Stimulated activated naive B cell treated with anti-CD40 and anti-IgM and Interleukin-4, amounts not matched to agents 10 μg/mL and 1 μg/mL and 100 μg/mL, for 72 hours (primary cell): ENCODE measurements around the gene KRTAP5-2.
"Not testable (repeated sequence)": the region's sequence is repeated elsewhere in the genome, so short reads cannot be mapped to it uniquely, and the experiment has no call there.

ENCODE experiments used
- ATAC-seq, 2 donors: fragments of 150-1000 bp; cut with Tn5 transposase; replicated peaks; 2 replicates each; pipeline ENCODE4 v1.10.0; 2021; ENCODE audit warnings: moderate library complexity in 1 of 2
- DNase-seq: peaks from one replicate; pipeline ENCODE4 v3.0.0; 2021
- H3K27ac Mint-ChIP-seq: one replicate; pipeline ENCODE4 v1.8.0; 2022; ENCODE audit warnings: mild to moderate bottlenecking, mixed read lengths
- H3K27me3 Mint-ChIP-seq, 2 donors: one replicate each; pipeline ENCODE4 v1.8.0; 2022; ENCODE audit warnings: mixed read lengths in 2 of 2
- H3K36me3 Mint-ChIP-seq, 2 donors: one replicate each; pipeline ENCODE4 v1.8.0; 2022; ENCODE audit warnings: mixed read lengths in 2 of 2, mild to moderate bottlenecking in 1 of 2
- H3K4me1 Mint-ChIP-seq, 2 donors: one replicate each; pipeline ENCODE4 v1.8.0; 2022; ENCODE audit warnings: mixed read lengths in 2 of 2, mild to moderate bottlenecking in 1 of 2
- H3K4me3 Mint-ChIP-seq, 2 donors: one replicate each; pipeline ENCODE4 v1.8.0; 2022; ENCODE audit warnings: mild to moderate bottlenecking in 2 of 2, mixed read lengths in 2 of 2, moderate library complexity in 1 of 2
- H3K9me3 Mint-ChIP-seq, 2 donors: one replicate each; pipeline ENCODE4 v1.8.0; 2022; ENCODE audit warnings: mixed read lengths in 2 of 2, mild to moderate bottlenecking in 1 of 2

The KRTAP5-2 gene

GRCh38 chr11:1607156-1607845, 9.2 kb upstream of the KRTAP5-2 start:
- not testable (repeated sequence) for DNase-seq, H3K4me3 Mint-ChIP-seq, H3K4me1 Mint-ChIP-seq, ATAC-seq, H3K36me3 Mint-ChIP-seq, H3K9me3 Mint-ChIP-seq
- Mint-ChIP-seq H3K27me3 (peaks cover 27 to 38% of the 10 kb centered on the region in 2 donors), H3K27ac (peak overlapping the region; percentile 10)

DNA sequence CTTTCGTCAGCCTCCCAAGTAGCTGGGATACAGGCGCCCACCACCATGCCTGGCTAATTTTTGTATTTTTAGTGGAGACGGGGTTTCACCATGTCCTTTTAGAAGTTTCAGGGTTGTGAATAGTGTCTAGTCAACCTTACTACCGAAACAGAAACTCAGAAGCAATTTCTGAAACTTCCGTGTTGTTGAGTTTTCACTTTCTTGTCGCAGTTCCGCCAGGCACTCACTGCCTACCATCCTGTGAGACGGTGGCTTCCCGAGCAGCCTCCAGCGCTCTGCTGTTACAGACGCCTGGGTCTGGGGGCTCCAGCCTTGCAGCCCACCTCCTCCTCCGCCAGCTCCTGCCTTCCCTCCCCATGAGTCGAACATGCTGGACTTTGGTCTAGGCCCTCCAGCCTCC, 7.8 kb upstream of the KRTAP5-2 start:
- DNase-seq, H3K36me3 Mint-ChIP-seq, H3K4me3 Mint-ChIP-seq, H3K4me1 Mint-ChIP-seq, H3K9me3 Mint-ChIP-seq: not testable (repeated sequence)
- peaks cover 27 to 44% of the 10 kb centered on the region in 2 donors for H3K27me3 Mint-ChIP-seq
- H3K27ac Mint-ChIP-seq, result peak overlapping the region; percentile 68
- peak; percentile 38 to 79 for ATAC-seq

DNA sequence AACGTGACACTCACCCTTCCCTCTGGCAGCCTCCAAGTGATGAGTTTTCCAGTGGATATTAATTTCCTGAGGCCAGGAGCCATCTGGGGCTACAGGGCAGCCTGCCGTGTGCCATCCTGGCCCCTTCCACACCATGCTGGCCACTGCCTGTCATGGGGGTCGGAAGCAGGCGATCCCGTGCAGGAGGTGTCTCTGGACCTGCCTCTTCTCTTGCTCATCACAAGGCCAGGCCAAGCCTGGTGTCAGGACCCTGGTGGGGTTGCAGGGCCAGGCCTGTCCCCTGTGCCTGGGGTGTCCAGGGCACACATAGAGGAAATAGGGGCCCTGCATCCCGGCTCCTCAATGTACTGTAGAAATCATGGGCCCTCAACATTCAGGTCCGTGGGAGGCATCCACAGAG, 6.6 kb upstream of the KRTAP5-2 start:
- Mint-ChIP-seq H3K4me3 (no peak overlapping the region), H3K4me1 (peaks cover 0 to 3% of the 10 kb centered on the region in 2 donors), H3K27me3 (peaks cover 23 to 41% of the 10 kb centered on the region in 2 donors), H3K9me3 (no peaks in the 10 kb centered on the region), H3K27ac (no peak overlapping the region), H3K36me3 (no peaks in the 10 kb centered on the region)
- no peak for ATAC-seq
- no peak for DNase-seq

DNA sequence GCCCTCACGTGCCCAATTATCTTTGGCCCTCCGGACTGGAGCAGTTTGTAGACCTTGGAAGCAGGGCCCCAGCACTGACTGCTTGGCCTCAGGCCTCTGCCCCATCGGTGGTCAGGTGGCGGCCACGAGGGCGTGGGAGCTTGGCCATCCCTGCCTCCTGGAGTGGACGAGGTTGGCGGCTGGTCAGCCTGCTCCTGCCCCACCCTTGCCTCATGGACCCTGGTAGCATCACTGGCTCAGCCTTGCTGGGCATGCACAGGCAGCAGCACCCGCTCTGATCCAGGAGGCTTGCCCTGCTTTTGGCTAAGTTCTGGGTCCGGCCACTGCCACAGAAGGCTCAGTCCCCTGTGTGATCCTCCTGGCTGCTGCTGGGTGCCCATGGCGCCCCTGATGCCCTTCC, 6.1 kb upstream of the KRTAP5-2 start:
- Mint-ChIP-seq H3K4me1 (peaks cover 0 to 3% of the 10 kb centered on the region in 2 donors), H3K27ac (no peak overlapping the region), H3K36me3 (no peaks in the 10 kb centered on the region), H3K27me3 (peaks cover 23 to 41% of the 10 kb centered on the region in 2 donors), H3K9me3 (no peaks in the 10 kb centered on the region), H3K4me3 (no peak overlapping the region)
- DNase-seq (no peak), ATAC-seq (no peak)

- H3K4me3 Mint-ChIP-seq, result no peak overlapping the region
- peaks cover 0 to 3% of the 10 kb centered on the region in 2 donors for H3K4me1 Mint-ChIP-seq
- no peak overlapping the region for H3K27ac Mint-ChIP-seq
- H3K27me3 Mint-ChIP-seq, result peaks cover 24 to 47% of the 10 kb centered on the region in 2 donors
- ATAC-seq (no peak), DNase-seq (no peak)
- H3K36me3 Mint-ChIP-seq, result no peaks in the 10 kb centered on the region
- H3K9me3 Mint-ChIP-seq, result no peaks in the 10 kb centered on the region
These were observed 5.5 kb upstream of the KRTAP5-2 start for GRCh38 chr11:1603629-1604028.

DNA sequence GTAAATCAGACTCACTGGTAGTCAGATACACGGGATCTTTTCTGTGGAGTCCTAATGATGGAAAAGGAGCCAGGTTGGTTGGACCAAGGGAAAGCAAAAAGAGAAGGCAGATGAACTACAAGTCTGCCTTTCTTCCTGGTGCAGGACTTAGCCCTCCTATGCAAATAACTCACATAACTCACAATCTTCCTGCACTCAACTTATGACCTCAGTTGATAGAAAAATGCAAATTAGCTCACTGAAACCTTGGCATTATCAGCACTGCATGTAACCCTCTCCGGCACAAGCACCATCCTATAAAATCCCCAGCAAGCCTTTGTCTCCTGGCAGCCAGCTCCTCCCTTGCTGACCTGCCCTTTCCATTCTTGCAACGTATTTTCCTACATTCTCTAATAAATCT, 3.6 kb upstream of the KRTAP5-2 start:
- DNase-seq, H3K27ac Mint-ChIP-seq, H3K4me1 Mint-ChIP-seq, H3K9me3 Mint-ChIP-seq, ATAC-seq, H3K36me3 Mint-ChIP-seq, H3K4me3 Mint-ChIP-seq: not testable (repeated sequence)
- peaks cover 31 to 54% of the 10 kb centered on the region in 2 donors for H3K27me3 Mint-ChIP-seq

- DNase-seq (no peak), ATAC-seq (no peak)
- H3K27ac Mint-ChIP-seq, result no peak overlapping the region
- peaks cover 0 to 2% of the 10 kb centered on the region in 2 donors for H3K36me3 Mint-ChIP-seq
- H3K9me3 Mint-ChIP-seq, result no peaks in the 10 kb centered on the region
- H3K4me3 Mint-ChIP-seq, result no peak overlapping the region
- H3K27me3 Mint-ChIP-seq, result peaks cover 35 to 57% of the 10 kb centered on the region in 2 donors
- H3K4me1 Mint-ChIP-seq, result no peaks in the 10 kb centered on the region
These were observed 2.5 kb upstream of the KRTAP5-2 start for GRCh38 chr11:1600626-1601025.

- peaks cover 0 to 2% of the 10 kb centered on the region in 2 donors for H3K36me3 Mint-ChIP-seq
- H3K4me3 Mint-ChIP-seq, result no peak overlapping the region
- H3K4me1 Mint-ChIP-seq, result peaks cover 0 to 5% of the 10 kb centered on the region in 2 donors
- H3K27me3 Mint-ChIP-seq, result peaks cover 44 to 63% of the 10 kb centered on the region in 2 donors
- H3K27ac Mint-ChIP-seq, result no peak overlapping the region
- DNase-seq (no peak), ATAC-seq (no peak)
- no peaks in the 10 kb centered on the region for H3K9me3 Mint-ChIP-seq
These were observed 722 bp upstream of the KRTAP5-2 start for GRCh38 chr11:1598816-1599215.

- not testable (repeated sequence) for DNase-seq, H3K4me3 Mint-ChIP-seq, H3K36me3 Mint-ChIP-seq, ATAC-seq, H3K9me3 Mint-ChIP-seq, H3K4me1 Mint-ChIP-seq, H3K27ac Mint-ChIP-seq
- peaks cover 44 to 63% of the 10 kb centered on the region in 2 donors for H3K27me3 Mint-ChIP-seq
These were observed 312 bp upstream of the KRTAP5-2 start for GRCh38 chr11:1598406-1598805.

- Mint-ChIP-seq H3K36me3 (peaks cover 0 to 2% of the 10 kb centered on the region in 2 donors), H3K4me1 (peaks cover 0 to 5% of the 10 kb centered on the region in 2 donors), H3K4me3 (no peak overlapping the region), H3K9me3 (no peaks in the 10 kb centered on the region), H3K27me3 (peaks cover 54 to 66% of the 10 kb centered on the region in 2 donors), H3K27ac (no peak overlapping the region)
- DNase-seq (no peak), ATAC-seq (no peak)
These were observed 632 bp downstream of the KRTAP5-2 start for GRCh38 chr11:1597331-1597993.

DNA sequence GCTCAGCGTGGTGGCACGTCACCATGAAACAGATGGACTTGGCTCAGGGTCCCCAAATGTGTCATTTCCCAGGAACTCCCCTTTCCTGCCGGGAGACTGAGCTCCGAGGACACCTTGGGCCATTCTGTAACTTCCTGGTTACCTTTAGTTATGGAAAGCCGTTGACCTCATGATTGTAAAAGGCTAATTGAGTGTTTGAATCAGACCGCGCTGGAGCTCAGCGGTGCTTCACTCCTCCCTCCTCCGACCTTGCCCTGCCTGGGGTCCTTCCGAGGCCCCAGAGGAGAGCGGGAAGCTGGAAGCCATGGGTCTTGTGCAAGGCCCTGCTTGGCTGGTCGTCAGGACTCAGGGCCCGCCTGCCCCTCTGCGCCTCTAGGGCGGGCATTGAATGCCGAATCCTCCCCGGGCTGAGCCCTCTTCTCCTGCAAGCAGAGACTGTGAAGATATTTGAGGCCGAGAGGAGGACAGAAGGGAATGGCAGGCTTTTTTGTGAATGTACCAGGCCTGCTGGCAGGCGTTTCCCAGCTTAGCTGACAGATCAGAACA, 1.4 kb downstream of the KRTAP5-2 start:
- peaks cover 55 to 66% of the 10 kb centered on the region in 2 donors for H3K27me3 Mint-ChIP-seq
- H3K27ac Mint-ChIP-seq, H3K36me3 Mint-ChIP-seq, ATAC-seq, H3K4me1 Mint-ChIP-seq, DNase-seq, H3K9me3 Mint-ChIP-seq, H3K4me3 Mint-ChIP-seq: not testable (repeated sequence)

DNA sequence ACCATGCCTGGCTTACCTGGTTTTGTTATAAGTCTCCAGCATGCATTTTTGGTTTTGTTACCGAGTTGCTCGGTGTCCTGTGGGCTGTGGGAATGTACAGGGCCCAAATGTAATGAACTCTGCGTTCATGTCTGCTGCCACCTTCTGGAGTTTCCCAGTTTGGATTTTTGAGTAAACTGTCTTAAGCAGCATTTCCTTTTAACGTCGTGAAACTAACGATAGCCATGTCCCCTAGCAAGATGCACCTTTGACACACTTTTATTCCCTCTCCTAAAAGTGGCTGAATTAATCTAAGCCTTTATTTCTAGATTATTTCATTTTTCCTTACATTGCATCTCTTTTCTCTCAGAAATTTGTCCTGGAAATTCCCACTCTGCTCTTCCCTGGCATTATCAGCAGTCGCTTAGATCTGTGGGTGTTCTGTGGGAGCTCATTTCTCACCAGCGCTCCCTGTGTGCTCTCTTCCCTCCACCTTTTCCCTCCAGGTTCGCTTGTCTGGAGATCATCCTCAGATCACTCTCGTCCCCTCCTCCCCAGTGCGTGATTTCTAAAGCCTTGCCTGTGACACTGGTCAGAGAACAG, 2.0 kb downstream of the KRTAP5-2 start:
- not testable (repeated sequence) for H3K4me1 Mint-ChIP-seq, ATAC-seq, DNase-seq, H3K36me3 Mint-ChIP-seq, H3K9me3 Mint-ChIP-seq, H3K27ac Mint-ChIP-seq
- peak overlapping the region in 1 of 2 donors; percentile 33 for H3K4me3 Mint-ChIP-seq
- H3K27me3 Mint-ChIP-seq, result peaks cover 55 to 66% of the 10 kb centered on the region in 2 donors

- Mint-ChIP-seq H3K4me3 (no peak overlapping the region), H3K27ac (no peak overlapping the region), H3K4me1 (peaks cover 5 to 10% of the 10 kb centered on the region in 2 donors), H3K9me3 (peaks cover 0 to 3% of the 10 kb centered on the region in 2 donors), H3K27me3 (peaks cover 55 to 70% of the 10 kb centered on the region in 2 donors), H3K36me3 (peaks cover 4 to 7% of the 10 kb centered on the region in 2 donors)
- DNase-seq (no peak), ATAC-seq (no peak)
These were observed 5.5 kb downstream of the KRTAP5-2 start for GRCh38 chr11:1592628-1593027.

DNA sequence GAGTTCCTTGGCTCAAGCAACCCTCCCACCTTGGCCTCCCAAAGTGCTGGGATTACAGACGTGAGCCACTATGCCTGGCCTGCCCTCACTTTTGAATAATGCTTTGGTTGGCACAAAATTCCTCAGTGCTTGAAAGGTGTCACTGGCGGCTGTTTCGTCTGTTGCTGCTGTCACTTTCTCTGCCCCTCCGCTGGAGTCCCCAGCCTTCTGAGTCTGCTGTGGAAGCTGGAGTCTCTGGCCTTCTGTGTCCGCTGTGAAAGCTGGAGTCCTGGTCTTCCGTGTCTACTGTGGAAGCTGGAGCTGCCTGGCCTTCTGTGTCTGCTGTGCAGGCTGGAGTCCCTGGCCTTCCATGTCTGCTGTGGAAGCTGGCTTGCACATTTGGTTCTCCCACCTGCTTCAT, 8.1 kb downstream of the KRTAP5-2 start:
- H3K4me3 Mint-ChIP-seq, result no peak overlapping the region

More for the DNA sequence above, 8.1 kb downstream of the KRTAP5-2 start:
- H3K36me3 Mint-ChIP-seq, result peaks cover 4% of the 10 kb centered on the region in 2 donors
- peaks cover 41 to 67% of the 10 kb centered on the region in 2 donors for H3K27me3 Mint-ChIP-seq
- no peak for ATAC-seq
- H3K9me3 Mint-ChIP-seq, result peaks cover 0 to 3% of the 10 kb centered on the region in 2 donors
- no peak for DNase-seq
- peak overlapping the region; percentile 56 for H3K27ac Mint-ChIP-seq
- H3K4me1 Mint-ChIP-seq, result peaks cover 5 to 6% of the 10 kb centered on the region in 2 donors
